K562 (cell line): Measurements from ENCODE around the gene G6PC1. TPM values are rescaled to one million over a fixed set of nuclear protein-coding genes. Genes with fewer than 3 reads are reported as not detected.
A peak's percentile ranks its signal among the peaks of the same experiment; 100 is the strongest.

Experiments used
- DLX4 ChIP-seq: fragments of 250-450 bp; sonication (Bioruptor Pico); IDR thresholded peaks from 2 replicates; pipeline ENCODE4 v1.6.1; 2021; ENCODE audit warnings: mild to moderate bottlenecking
- HNRNPL ChIP-seq: fragments of 200-400 bp; formaldehyde crosslinking; IDR thresholded peaks from 2 replicates; pipeline ENCODE4 v1.6.1; 2017; ENCODE audit warnings: low read depth, mild to moderate bottlenecking, low read length
- JUNB ChIP-seq: fragments of 450-650 bp; formaldehyde crosslinking; conservative IDR thresholded peaks from 2 replicates; pipeline ENCODE4 v1.4.0; 2020; ENCODE audit warnings: mild to moderate bottlenecking
- KDM4B ChIP-seq, 2 experiments: fragments of 450-650 bp in 1 of 2; sonication (generic) in 1 of 2; IDR thresholded peaks; 2 replicates each; pipeline ENCODE4 v1.6.1; 2016 to 2017; ENCODE audit warnings: borderline replicate concordance in 2 of 2, antibody characterized with exemption in 1 of 2, low read depth in 1 of 2, mild to moderate bottlenecking in 1 of 2
- POLR2AphosphoS2 ChIP-seq: IDR thresholded peaks from 2 replicates; pipeline ENCODE4 v1.6.1; 2012; ENCODE audit warnings: low read length, improper control_type of control experiment
- REST ChIP-seq, 2 experiments: fragments of 450-650 bp; formaldehyde crosslinking in 1 of 2; IDR thresholded peaks; 2 replicates each; pipeline versions ENCODE4 v1.4.0 to v1.6.1; 2014 to 2020; ENCODE audit warnings: mild to moderate bottlenecking in 2 of 2, borderline replicate concordance in 1 of 2, low read depth in 1 of 2
- SRF ChIP-seq, 2 experiments: fragments of 250-450, 450-650 bp in 1 of 2; sonication (Bioruptor Pico) in 1 of 2; sonication (generic) in 1 of 2; formaldehyde crosslinking; IDR thresholded peaks; 2 replicates each; pipeline versions ENCODE4 v1.5.0 to v1.5.1; 2020 to 2022; ENCODE audit warnings: mild to moderate bottlenecking in 1 of 2, missing genetic modification reagents in 1 of 2
- STAG1 ChIP-seq: sonication (generic); formaldehyde crosslinking; IDR thresholded peaks from 2 replicates; pipeline ENCODE4 v1.5.0; 2020; ENCODE audit warnings: missing genetic modification reagents, borderline replicate concordance
- THRAP3 ChIP-seq: fragments of 450-650 bp; IDR thresholded peaks from 2 replicates; pipeline ENCODE4 v1.6.1; 2016; ENCODE audit warnings: mild to moderate bottlenecking, inconsistent platforms, borderline replicate concordance
- ZNF165 ChIP-seq: fragments of 250-450 bp; sonication (Bioruptor Pico); IDR thresholded peaks from 2 replicates; pipeline ENCODE4 v1.4.0; 2020; ENCODE audit warnings: borderline replicate concordance
- ZNF212 ChIP-seq: fragments of 450-650 bp; formaldehyde crosslinking; IDR thresholded peaks from 2 replicates; pipeline ENCODE4 v1.4.0; 2020; ENCODE audit warnings: mild to moderate bottlenecking
- ZNF3 ChIP-seq: fragments of 250-450 bp; sonication (Bioruptor Pico); IDR thresholded peaks from 2 replicates; pipeline ENCODE4 v1.5.0; 2021; ENCODE audit warnings: mild to moderate bottlenecking, moderate library complexity
- polyA plus RNA-seq, 8 experiments: library from polyadenylated mRNA; depleted of rRNA in 4 of 8; stranded (reverse) in 5 of 8; unstranded in 3 of 8; fragments of >200 nt; fragmentation: Nextera tagmentation in 2 of 8; fragmentation: Illumina TruSeq in 1 of 8; extraction: Ambion mirVana in 2 of 8; extraction: Trizol in 1 of 8; gene quantifications; 2 replicates each; pipeline versions ENCODE4 v1.2.1 to v1.2.3, GENCODE V29; 2011 to 2014; ENCODE audit warnings: inconsistent platforms in 1 of 8, missing spikeins in 1 of 8
- total RNA-seq, 7 experiments: library from RNA; depleted of rRNA in 6 of 7; stranded (reverse); fragments of >200 nt in 6 of 7; fragmentation: Illumina TruSeq in 2 of 7; extraction: Trizol in 2 of 7; gene quantifications; 2 replicates each; pipeline versions ENCODE4 v1.2.1 to v1.2.3, GENCODE V29; 2011 to 2021; ENCODE audit warnings: low replicate concordance in 1 of 7
- TF ChIP-seq, protein P1 (sequence below): fragments of 450-650 bp; IDR thresholded peaks from 2 replicates; pipeline ENCODE4 v1.6.1; 2016
- TF ChIP-seq, protein P2 (sequence below): sonication (generic); IDR thresholded peaks from 2 replicates; pipeline ENCODE4 v1.6.1; 2016

The G6PC1 gene
- total and polyA plus RNA-seq, 9 of the 15 experiments (the other 6 are each of a cell fraction or from before 2014, with no cell fraction given): not detected

DNA sequence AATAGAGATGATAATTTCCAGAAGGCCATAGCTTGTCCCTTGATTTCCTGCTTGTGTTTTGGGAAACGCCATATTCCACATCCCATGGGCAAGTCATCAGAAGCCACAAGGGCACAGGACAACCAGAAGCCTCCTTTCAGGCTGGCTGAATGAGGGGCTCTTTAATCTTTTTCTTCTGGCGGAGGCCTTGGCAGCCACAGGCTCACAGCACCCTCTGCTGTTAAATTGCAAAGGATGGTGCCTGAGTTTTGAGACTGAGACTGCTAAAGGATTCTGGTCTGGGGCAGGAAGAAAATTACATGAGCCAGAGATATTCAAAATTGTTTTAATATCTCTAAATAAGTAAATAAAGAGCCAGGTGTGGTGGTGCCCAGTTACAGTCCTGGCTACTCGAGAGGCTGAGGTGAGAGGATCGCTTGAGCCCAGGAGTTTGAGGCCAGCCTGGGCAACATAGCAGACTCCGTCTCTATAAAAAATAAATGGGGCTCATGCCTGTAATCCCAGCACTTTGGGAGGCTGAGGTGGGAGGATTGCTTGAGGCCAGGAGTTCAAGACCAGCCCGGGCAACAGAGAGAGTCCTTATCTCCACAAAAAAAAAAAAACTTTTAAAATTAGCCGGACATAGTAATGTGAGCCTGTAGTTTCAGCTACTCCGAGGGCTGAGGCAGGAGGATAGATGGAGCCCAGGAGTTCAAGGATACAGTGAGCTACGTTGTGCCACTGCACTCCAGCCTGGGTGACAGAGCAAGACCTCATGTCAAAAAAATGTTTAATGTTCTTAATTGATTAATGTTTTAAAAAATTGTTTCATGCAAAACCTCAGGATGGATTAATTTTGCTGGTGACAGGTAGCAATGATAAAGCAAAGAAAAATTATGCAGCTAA is 37.4 kb downstream of the G6PC1 start (continued):
- TF ChIP-seq REST (IDR thresholded peaks at IDR 0.05; ENCODE audit: borderline replicate concordance): peak; percentile 80
- no peak for TF ChIP-seq REST (CRISPR knock-in tag; IDR thresholded peaks at IDR 0.05; ENCODE audit: low read depth)
- no peak for TF ChIP-seq DLX4
- TF ChIP-seq JUNB: no peak
- no peak for TF ChIP-seq SRF (CRISPR knock-in tag; IDR thresholded peaks at IDR 0.05)
- no peak for TF ChIP-seq HNRNPL
- no peak for TF ChIP-seq ZNF165 (CRISPR knock-in tag)
- TF ChIP-seq, protein P1, sequence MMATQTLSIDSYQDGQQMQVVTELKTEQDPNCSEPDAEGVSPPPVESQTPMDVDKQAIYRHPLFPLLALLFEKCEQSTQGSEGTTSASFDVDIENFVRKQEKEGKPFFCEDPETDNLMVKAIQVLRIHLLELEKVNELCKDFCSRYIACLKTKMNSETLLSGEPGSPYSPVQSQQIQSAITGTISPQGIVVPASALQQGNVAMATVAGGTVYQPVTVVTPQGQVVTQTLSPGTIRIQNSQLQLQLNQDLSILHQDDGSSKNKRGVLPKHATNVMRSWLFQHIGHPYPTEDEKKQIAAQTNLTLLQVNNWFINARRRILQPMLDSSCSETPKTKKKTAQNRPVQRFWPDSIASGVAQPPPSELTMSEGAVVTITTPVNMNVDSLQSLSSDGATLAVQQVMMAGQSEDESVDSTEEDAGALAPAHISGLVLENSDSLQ: no peak
- peak; percentile 60; the same call in 1 of the 2 replicates for TF ChIP-seq STAG1
- TF ChIP-seq, protein P2, sequence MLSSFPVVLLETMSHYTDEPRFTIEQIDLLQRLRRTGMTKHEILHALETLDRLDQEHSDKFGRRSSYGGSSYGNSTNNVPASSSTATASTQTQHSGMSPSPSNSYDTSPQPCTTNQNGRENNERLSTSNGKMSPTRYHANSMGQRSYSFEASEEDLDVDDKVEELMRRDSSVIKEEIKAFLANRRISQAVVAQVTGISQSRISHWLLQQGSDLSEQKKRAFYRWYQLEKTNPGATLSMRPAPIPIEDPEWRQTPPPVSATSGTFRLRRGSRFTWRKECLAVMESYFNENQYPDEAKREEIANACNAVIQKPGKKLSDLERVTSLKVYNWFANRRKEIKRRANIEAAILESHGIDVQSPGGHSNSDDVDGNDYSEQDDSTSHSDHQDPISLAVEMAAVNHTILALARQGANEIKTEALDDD: no peak
- no peak for TF ChIP-seq ZNF3 (CRISPR knock-in tag)
- TF ChIP-seq ZNF212: no peak
- TF ChIP-seq THRAP3: no peak
- TF ChIP-seq KDM4B (IDR thresholded peaks at IDR 0.05; ENCODE audit: borderline replicate concordance in 2 of 2, low read depth in 1 of 2): no peak
- TF ChIP-seq POLR2AphosphoS2: no peak
